A549 (cell line): ENCODE measurements around the gene C3orf49. TPM values are rescaled to one million over a fixed set of nuclear protein-coding genes. Genes with fewer than 3 reads are reported as not detected.

Source experiments
- ATAC-seq, 2 experiments: fragments of 200-7000 bp in 1 of 2; fragments of >200 bp in 1 of 2; cut with Nextera tagmentation in 1 of 2; cut with Tn5 transposase in 1 of 2; 3 replicates each; pipeline versions ENCODE4 v1.8.0 to v1.9.1; 2018 to 2020; ENCODE audit warnings: mild to moderate bottlenecking in 1 of 2, moderate library complexity in 1 of 2
- CTCF ChIA-PET: fragments of 300-600 bp; sonication (Branson Sonifier 250); formaldehyde crosslinking; extraction: SDS; loops from one replicate; lab custom pipeline; 2021; ENCODE audit warnings: antibody characterized with exemption, inconsistent platforms; lab: Yijun Ruan, JAX
- POLR2A ChIA-PET: fragments of 350-600 bp; formaldehyde crosslinking; extraction: SDS; loops from one replicate; lab custom pipeline; 2021; ENCODE audit warnings: antibody characterized with exemption, inconsistent platforms; lab: Yijun Ruan, JAX
- DNase-seq, 2 experiments: peaks; one replicate each; pipeline versions ENCODE4 v3.0.0 to v3.0.0-alpha.2; 2011 to 2016; ENCODE audit warnings: low read depth in 1 of 2, low spot score in 1 of 2
- FAIRE-seq: peaks from 2 replicates; lab custom pipeline; 2011; peaks lifted over from hg19 to GRCh38; lab: Jason Lieb, UNC
- H3K27ac ChIP-seq, 2 experiments: fragments of >200 bp; sonication (Bioruptor Twin); formaldehyde crosslinking; 3 replicates each; pipeline ENCODE4 v1.5.1; 2016 to 2017
- H3K4me1 ChIP-seq: fragments of >200 bp; sonication (Bioruptor Twin); formaldehyde crosslinking; 3 replicates; pipeline ENCODE4 v1.6.1; 2016
- H3K4me2 ChIP-seq: fragments of >200 bp; sonication (Bioruptor Twin); formaldehyde crosslinking; 3 replicates; pipeline ENCODE4 v1.6.1; 2016
- H3K4me3 ChIP-seq: fragments of >200 bp; sonication (Bioruptor Twin); formaldehyde crosslinking; 3 replicates; pipeline ENCODE4 v1.5.1; 2016
- H3K9me3 ChIP-seq: fragments of >200 bp; sonication (Bioruptor Twin); formaldehyde crosslinking; 3 replicates; pipeline ENCODE4 v1.6.1; 2016
- CBX2 ChIP-seq: fragments of 200-600 bp; sonication (generic); IDR thresholded peaks from 2 replicates; pipeline ENCODE4 v1.6.1; 2016; ENCODE audit warnings: low read depth, mild to moderate bottlenecking, borderline replicate concordance
- CEBPB ChIP-seq, 2 experiments: fragments of >200 bp in 1 of 2; sonication (Bioruptor Twin) in 1 of 2; formaldehyde crosslinking in 1 of 2; IDR thresholded peaks; 2 replicates each; pipeline ENCODE4 v1.6.1; 2012 to 2016
- CHD2 ChIP-seq: fragments of 150-350 bp; IDR thresholded peaks from 2 replicates; pipeline ENCODE4 v1.6.1; 2014; ENCODE audit warnings: low read length; ENCODE audit not compliant: partially characterized antibody
- CHD4 ChIP-seq: fragments of 200-600 bp; sonication (generic); IDR thresholded peaks from 2 replicates; pipeline ENCODE4 v1.6.1; 2016; ENCODE audit warnings: antibody characterized with exemption, mild to moderate bottlenecking, borderline replicate concordance
- EHMT2 ChIP-seq: fragments of 200-600 bp; sonication (generic); IDR thresholded peaks from 2 replicates; pipeline ENCODE4 v1.6.1; 2016; ENCODE audit warnings: antibody characterized with exemption, low read depth, mild to moderate bottlenecking, moderate library complexity
- EP300 ChIP-seq, 2 experiments: fragments of >200 bp; sonication (Bioruptor Twin); formaldehyde crosslinking; IDR thresholded peaks; 2 replicates in 1 of 2; 3 replicates in 1 of 2; pipeline ENCODE4 v1.6.1; 2016 to 2017
- ESRRA ChIP-seq: fragments of 150-350 bp; IDR thresholded peaks from 2 replicates; pipeline ENCODE4 v1.6.1; 2014; ENCODE audit warnings: mild to moderate bottlenecking, low read length, borderline replicate concordance
- FOSL2 ChIP-seq, 2 experiments: fragments of 450-650 bp in 1 of 2; fragments of >200 bp in 1 of 2; sonication (Bioruptor Twin) in 1 of 2; formaldehyde crosslinking; IDR thresholded peaks; 2 replicates each; pipeline versions ENCODE4 v1.5.0 to v1.6.1; 2016 to 2020; ENCODE audit warnings: mild to moderate bottlenecking in 1 of 2, moderate library complexity in 1 of 2
- HDAC2 ChIP-seq: fragments of 200-600 bp; sonication (generic); IDR thresholded peaks from 2 replicates; pipeline ENCODE4 v1.6.1; 2016
- HEYL ChIP-seq: fragments of 250-450 bp; sonication (Bioruptor Pico); IDR thresholded peaks from 2 replicates; pipeline ENCODE4 v1.8.0; 2021; ENCODE audit warnings: mild to moderate bottlenecking, moderate library complexity
- KDM1A ChIP-seq: fragments of 200-600 bp; sonication (generic); IDR thresholded peaks from 2 replicates; pipeline ENCODE4 v1.6.1; 2016; ENCODE audit warnings: low read depth, mild to moderate bottlenecking
- MAZ ChIP-seq: fragments of 150-350 bp; IDR thresholded peaks from 2 replicates; pipeline ENCODE4 v1.6.1; 2014; ENCODE audit warnings: antibody characterized with exemption, low read depth, low read length, borderline replicate concordance
- NFE2L2 ChIP-seq: fragments of 150-350 bp; conservative IDR thresholded peaks from 2 replicates; pipeline ENCODE4 v1.6.1; 2014; ENCODE audit warnings: low read length
- NPAS2 ChIP-seq: fragments of 250-450 bp; sonication (Bioruptor Pico); IDR thresholded peaks from 2 replicates; pipeline ENCODE4 v1.8.0; 2022; ENCODE audit warnings: mild to moderate bottlenecking, moderate library complexity, borderline replicate concordance
- NR3C1 ChIP-seq: fragments of >200 bp; sonication (Bioruptor Twin); formaldehyde crosslinking; IDR thresholded peaks from 3 replicates; pipeline ENCODE4 v1.6.1; 2017
- PHF8 ChIP-seq: fragments of 200-600 bp; sonication (generic); IDR thresholded peaks from 2 replicates; pipeline ENCODE4 v1.6.1; 2016; ENCODE audit warnings: low read depth, mild to moderate bottlenecking, antibody characterized with exemption, moderate library complexity, borderline replicate concordance
- POLR2AphosphoS2 ChIP-seq: conservative IDR thresholded peaks from 2 replicates; pipeline ENCODE4 v1.6.1; 2012; ENCODE audit warnings: low read length, improper control_type of control experiment, inconsistent platforms
- RAD21 ChIP-seq, 2 experiments: fragments of >200 bp in 1 of 2; sonication (Bioruptor Twin) in 1 of 2; formaldehyde crosslinking in 1 of 2; IDR thresholded peaks in 1 of 2; conservative IDR thresholded peaks in 1 of 2; 2 replicates in 1 of 2; 3 replicates in 1 of 2; pipeline ENCODE4 v1.6.1; 2012 to 2018; ENCODE audit warnings: inconsistent platforms in 1 of 2
- RARB ChIP-seq: fragments of 250-450 bp; sonication (Bioruptor Pico); IDR thresholded peaks from 2 replicates; pipeline ENCODE4 v1.8.0; 2021; ENCODE audit warnings: mild to moderate bottlenecking, moderate library complexity
- RNF2 ChIP-seq: fragments of 200-600 bp; sonication (generic); IDR thresholded peaks from 2 replicates; pipeline ENCODE4 v1.6.1; 2016; ENCODE audit warnings: low read depth, mild to moderate bottlenecking, antibody characterized with exemption, moderate library complexity, borderline replicate concordance
- SMC3 ChIP-seq: fragments of >200 bp; sonication (Bioruptor Twin); formaldehyde crosslinking; IDR thresholded peaks from 3 replicates; pipeline ENCODE4 v1.6.1; 2018; ENCODE audit warnings: inconsistent platforms
- SREBF2 ChIP-seq: fragments of 450-650 bp; IDR thresholded peaks from 2 replicates; pipeline ENCODE4 v1.6.1; 2014; ENCODE audit warnings: mild to moderate bottlenecking, moderate library complexity
- ZC3H11A ChIP-seq: fragments of 450-650 bp; IDR thresholded peaks from 2 replicates; pipeline ENCODE4 v1.6.1; 2014; ENCODE audit warnings: antibody characterized with exemption, mild to moderate bottlenecking
- ZNF302 ChIP-seq: fragments of 250-450 bp; sonication (Bioruptor Pico); IDR thresholded peaks from 2 replicates; pipeline ENCODE4 v1.9.0; 2021; ENCODE audit warnings: inconsistent platforms, mild to moderate bottlenecking, moderate library complexity
- ZSCAN20 ChIP-seq: fragments of 250-450 bp; sonication (Bioruptor Pico); IDR thresholded peaks from 2 replicates; pipeline ENCODE4 v1.8.0; 2022; ENCODE audit warnings: mild to moderate bottlenecking, moderate library complexity
- WGBS: methylation state at CpG from one replicate; pipeline ENCODE4 v1.1.6; 2017; ENCODE audit errors: missing lambda C conversion rate; 5-methylcytosine and 5-hydroxymethylcytosine counted together
- polyA plus RNA-seq, 4 experiments: library from polyadenylated mRNA; depleted of rRNA in 3 of 4; stranded (reverse); fragments of >200 nt; fragmentation: RNase III in 1 of 4; extraction: RNeasy Plus Mini Kit Qiagen cat#74134 plus additional on column Dnase treatment in 1 of 4; gene quantifications; 2 replicates in 3 of 4; 3 replicates in 1 of 4; pipeline ENCODE4 v1.2.3, GENCODE V29; 2011 to 2017
- TF ChIP-seq, protein P1 (sequence below): IDR thresholded peaks from 2 replicates; pipeline ENCODE4 v1.6.1; 2012
- TF ChIP-seq, protein P2 (sequence below): fragments of >200 bp; sonication (Bioruptor Twin); formaldehyde crosslinking; IDR thresholded peaks from 3 replicates; pipeline ENCODE4 v1.6.1; 2016
- TF ChIP-seq, protein P3 (sequence below): fragments of >200 bp; sonication (Bioruptor Twin); formaldehyde crosslinking; IDR thresholded peaks from 3 replicates; pipeline ENCODE4 v1.5.1; 2016
- TF ChIP-seq, protein P4 (sequence below): fragments of 250-450 bp; sonication (Bioruptor Pico); IDR thresholded peaks from 2 replicates; pipeline ENCODE4 v1.5.0; 2020; ENCODE audit warnings: low read depth, mild to moderate bottlenecking, moderate library complexity

The C3orf49 gene
- polyA plus RNA-seq, 2 of the 4 experiments (the other 2 are of a cell fraction), result not detected

DNA sequence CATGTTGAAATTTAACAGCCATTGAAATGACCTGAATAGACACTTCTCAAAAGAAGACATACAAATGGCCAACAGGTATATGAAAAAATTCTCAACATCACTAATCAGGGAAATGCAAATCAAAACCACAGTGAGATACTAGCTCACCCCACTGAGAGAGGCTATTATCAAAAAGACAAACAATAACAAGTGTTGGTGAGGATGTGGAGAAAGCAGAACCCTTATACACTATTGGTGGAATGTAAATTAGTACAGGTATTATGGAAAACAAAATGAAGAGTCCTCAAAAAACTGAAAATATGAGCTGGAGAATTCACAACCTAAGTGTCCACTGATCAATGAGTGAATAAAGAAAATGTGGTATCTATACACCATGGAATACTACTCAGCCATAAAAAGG, 23.0 kb downstream of the C3orf49 start:
- CTCF ChIA-PET, result no interaction called here
- FAIRE-seq, result no peak
- Histone ChIP-seq H3K4me3 (no peak overlapping the region), H3K9me3 (no peaks in the 10 kb centered on the region), H3K4me2 (no peak overlapping the region), H3K27ac (no peak overlapping the region), H3K4me1 (no peaks in the 10 kb centered on the region)
- TF ChIP-seq ZNF302 (CRISPR knock-in tag) (no peak), NFE2L2 (no peak), MAZ (no peak), FOSL2 (IDR thresholded peaks at IDR 0.05) (no peak), FOSL2 (CRISPR knock-in tag; IDR thresholded peaks at IDR 0.05) (no peak), CEBPB (IDR thresholded peaks at IDR 0.05) (no peak), PHF8 (no peak), ZC3H11A (no peak), HDAC2 (no peak), HEYL (CRISPR knock-in tag) (no peak), CHD2 (no peak), EHMT2 (no peak), RARB (CRISPR knock-in tag) (no peak), ESRRA (no peak)
- TF ChIP-seq, protein P1, sequence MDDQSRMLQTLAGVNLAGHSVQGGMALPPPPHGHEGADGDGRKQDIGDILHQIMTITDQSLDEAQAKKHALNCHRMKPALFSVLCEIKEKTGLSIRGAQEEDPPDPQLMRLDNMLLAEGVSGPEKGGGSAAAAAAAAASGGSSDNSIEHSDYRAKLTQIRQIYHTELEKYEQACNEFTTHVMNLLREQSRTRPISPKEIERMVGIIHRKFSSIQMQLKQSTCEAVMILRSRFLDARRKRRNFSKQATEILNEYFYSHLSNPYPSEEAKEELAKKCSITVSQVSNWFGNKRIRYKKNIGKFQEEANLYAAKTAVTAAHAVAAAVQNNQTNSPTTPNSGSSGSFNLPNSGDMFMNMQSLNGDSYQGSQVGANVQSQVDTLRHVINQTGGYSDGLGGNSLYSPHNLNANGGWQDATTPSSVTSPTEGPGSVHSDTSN, result no peak
- TF ChIP-seq, protein P2, sequence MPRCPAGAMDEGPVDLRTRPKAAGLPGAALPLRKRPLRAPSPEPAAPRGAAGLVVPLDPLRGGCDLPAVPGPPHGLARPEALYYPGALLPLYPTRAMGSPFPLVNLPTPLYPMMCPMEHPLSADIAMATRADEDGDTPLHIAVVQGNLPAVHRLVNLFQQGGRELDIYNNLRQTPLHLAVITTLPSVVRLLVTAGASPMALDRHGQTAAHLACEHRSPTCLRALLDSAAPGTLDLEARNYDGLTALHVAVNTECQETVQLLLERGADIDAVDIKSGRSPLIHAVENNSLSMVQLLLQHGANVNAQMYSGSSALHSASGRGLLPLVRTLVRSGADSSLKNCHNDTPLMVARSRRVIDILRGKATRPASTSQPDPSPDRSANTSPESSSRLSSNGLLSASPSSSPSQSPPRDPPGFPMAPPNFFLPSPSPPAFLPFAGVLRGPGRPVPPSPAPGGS, result no peak
- TF ChIP-seq, protein P3, sequence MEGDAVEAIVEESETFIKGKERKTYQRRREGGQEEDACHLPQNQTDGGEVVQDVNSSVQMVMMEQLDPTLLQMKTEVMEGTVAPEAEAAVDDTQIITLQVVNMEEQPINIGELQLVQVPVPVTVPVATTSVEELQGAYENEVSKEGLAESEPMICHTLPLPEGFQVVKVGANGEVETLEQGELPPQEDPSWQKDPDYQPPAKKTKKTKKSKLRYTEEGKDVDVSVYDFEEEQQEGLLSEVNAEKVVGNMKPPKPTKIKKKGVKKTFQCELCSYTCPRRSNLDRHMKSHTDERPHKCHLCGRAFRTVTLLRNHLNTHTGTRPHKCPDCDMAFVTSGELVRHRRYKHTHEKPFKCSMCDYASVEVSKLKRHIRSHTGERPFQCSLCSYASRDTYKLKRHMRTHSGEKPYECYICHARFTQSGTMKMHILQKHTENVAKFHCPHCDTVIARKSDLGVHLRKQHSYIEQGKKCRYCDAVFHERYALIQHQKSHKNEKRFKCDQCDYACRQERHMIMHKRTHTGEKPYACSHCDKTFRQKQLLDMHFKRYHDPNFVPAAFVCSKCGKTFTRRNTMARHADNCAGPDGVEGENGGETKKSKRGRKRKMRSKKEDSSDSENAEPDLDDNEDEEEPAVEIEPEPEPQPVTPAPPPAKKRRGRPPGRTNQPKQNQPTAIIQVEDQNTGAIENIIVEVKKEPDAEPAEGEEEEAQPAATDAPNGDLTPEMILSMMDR, result no peak
- DNase-seq, result no peak
- POLR2A ChIA-PET, result no interaction called here
- ATAC-seq, result no peak

DNA sequence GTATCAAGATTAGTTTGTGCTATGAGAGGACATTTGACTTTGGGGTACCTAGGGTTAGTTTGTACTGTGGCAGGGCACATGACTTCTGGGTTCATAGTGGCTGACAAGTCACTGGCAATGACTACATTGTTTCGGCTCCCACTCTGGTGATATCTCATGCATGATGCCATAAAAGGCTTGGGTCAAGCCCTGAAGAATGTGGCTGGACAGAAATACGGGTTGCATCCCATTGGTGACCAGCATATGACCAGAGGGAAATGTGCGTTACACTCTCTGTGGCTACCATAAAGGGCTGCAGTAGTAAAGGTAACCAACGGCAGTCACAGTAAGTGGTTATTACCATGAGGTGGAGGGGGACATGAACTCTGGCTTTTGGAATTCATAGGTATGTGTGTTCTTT, 26.1 kb downstream of the C3orf49 start:
- ATAC-seq, result no peak
- FAIRE-seq, result no peak
- H3K4me2 ChIP-seq, result no peak overlapping the region
- WGBS, result 90% methylated on average over 4 of the region's 4 CpGs
- no peak for DNase-seq
- ChIA-PET POLR2A (no interaction called here), CTCF (no interaction called here)
- H3K27ac ChIP-seq, result no peak overlapping the region
- no peaks in the 10 kb centered on the region for H3K9me3 ChIP-seq
- TF ChIP-seq NR3C1 (no peak), SMC3 (no peak), MAZ (no peak), RAD21 (conservative IDR thresholded peaks at IDR 0.05 in 1 of 2, IDR thresholded peaks at IDR 0.05 in 1 of 2) (no peak), KDM1A (no peak), CHD4 (no peak), NPAS2 (no peak), PHF8 (no peak), POLR2AphosphoS2 (no peak), CBX2 (no peak), SREBF2 (no peak), EP300 (IDR thresholded peaks at IDR 0.05) (no peak), CEBPB (IDR thresholded peaks at IDR 0.05) (no peak), ZSCAN20 (CRISPR knock-in tag) (no peak), RNF2 (no peak)
- TF ChIP-seq, protein P4, sequence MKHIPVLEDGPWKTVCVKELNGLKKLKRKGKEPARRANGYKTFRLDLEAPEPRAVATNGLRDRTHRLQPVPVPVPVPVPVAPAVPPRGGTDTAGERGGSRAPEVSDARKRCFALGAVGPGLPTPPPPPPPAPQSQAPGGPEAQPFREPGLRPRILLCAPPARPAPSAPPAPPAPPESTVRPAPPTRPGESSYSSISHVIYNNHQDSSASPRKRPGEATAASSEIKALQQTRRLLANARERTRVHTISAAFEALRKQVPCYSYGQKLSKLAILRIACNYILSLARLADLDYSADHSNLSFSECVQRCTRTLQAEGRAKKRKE (CRISPR knock-in tag), result no peak
- no peaks in the 10 kb centered on the region for H3K4me1 ChIP-seq
- H3K4me3 ChIP-seq, result no peak overlapping the region
